Caki2 (cell line): ENCODE data around the gene FAM117B. TPM values are rescaled to one million over a fixed set of nuclear protein-coding genes. Genes with fewer than 3 reads are reported as not detected.

ENCODE experiments used
- total RNA-seq: library from RNA; depleted of rRNA; stranded (reverse); fragments of >200 nt; shearing (Covaris generic); gene quantifications from 2 replicates; pipeline ENCODE4 v1.2.3, GENCODE V29; 2014; ENCODE audit warnings: low replicate concordance; rRNA removed

Gene FAM117B
- total RNA-seq, 1 experiment from 2014 or later, result 1.7 TPM

Other genes starting within 250 kb of the FAM117B start
- gene ICA1L, start 236.8 kb downstream of the FAM117B start, total RNA-seq, result 3.4 and 11.0 TPM in 2 replicates